ENCODE measurements around the gene CUX1.
"Not testable (repeated sequence)": the region's sequence is repeated elsewhere in the genome, so short reads cannot be mapped to it uniquely, and the experiment has no call there.

CUX1 gene

GRCh38 chr7:102180727-102181126, 363.3 kb downstream of the CUX1 start:
- no peak overlapping the region for H3K27ac ChIP-seq
- no peak for TF ChIP-seq CTCF (conservative IDR thresholded peaks at IDR 0.05)

GRCh38 chr7:102181517-102181916, 364.1 kb downstream of the CUX1 start:
- H3K27ac ChIP-seq = no peak overlapping the region
- TF ChIP-seq CTCF (conservative IDR thresholded peaks at IDR 0.05) = no peak

- no peak overlapping the region for H3K27ac ChIP-seq
- TF ChIP-seq CTCF (conservative IDR thresholded peaks at IDR 0.05) = no peak
These were observed 364.6 kb downstream of the CUX1 start for GRCh38 chr7:102182016-102182415.

GRCh38 chr7:102183848-102184247, 366.4 kb downstream of the CUX1 start:
- not testable (repeated sequence) for H3K27ac ChIP-seq

GRCh38 chr7:102184303-102184702, 366.9 kb downstream of the CUX1 start:
- TF ChIP-seq CTCF (conservative IDR thresholded peaks at IDR 0.05) = no peak
- no peak overlapping the region for H3K27ac ChIP-seq

GRCh38 chr7:102185796-102186195, 368.4 kb downstream of the CUX1 start:
- no peak for TF ChIP-seq CTCF (conservative IDR thresholded peaks at IDR 0.05)
- no peak overlapping the region for H3K27ac ChIP-seq

GRCh38 chr7:102186306-102186705, 368.9 kb downstream of the CUX1 start:
- no peak for TF ChIP-seq CTCF (conservative IDR thresholded peaks at IDR 0.05)
- H3K27ac ChIP-seq = no peak overlapping the region

GRCh38 chr7:102188746-102189145, 371.3 kb downstream of the CUX1 start:
- no peak overlapping the region for H3K27ac ChIP-seq
- no peak for TF ChIP-seq CTCF (conservative IDR thresholded peaks at IDR 0.05)

Data from VCaP (cell line).